Activated T-cell treated with anti-CD3 and anti-CD28 coated beads, Interleukin-2, amount 50 U/mL, for 72 hours (primary cell): ENCODE data around the gene NLRX1. TPM values are rescaled to one million over a fixed set of nuclear protein-coding genes. Genes with fewer than 3 reads are reported as not detected.
"Not testable (repeated sequence)": the region's sequence is repeated elsewhere in the genome, so short reads cannot be mapped to it uniquely, and the experiment has no call there.

Source experiments
- ATAC-seq, 2 donors: fragments of 150-1000 bp; cut with Tn5 transposase; replicated peaks in 1 of 2; 2 replicates each; pipeline ENCODE4 v1.10.0; 2021; ENCODE audit warnings: moderate library complexity in 2 of 2, mild to moderate bottlenecking in 1 of 2
- DNase-seq, 2 donors: peaks; one replicate each; pipeline ENCODE4 v3.0.0; 2021 to 2022; ENCODE audit warnings: mixed read lengths in 1 of 2
- H3K27ac Mint-ChIP-seq: one replicate; pipeline ENCODE4 v1.8.0; 2022; ENCODE audit warnings: mild to moderate bottlenecking, moderate library complexity, mixed read lengths
- H3K27me3 Mint-ChIP-seq: one replicate; pipeline ENCODE4 v1.8.0; 2022; ENCODE audit warnings: low read depth, mixed read lengths
- H3K36me3 Mint-ChIP-seq, 2 donors: one replicate each; pipeline ENCODE4 v1.8.0; 2022; ENCODE audit warnings: mixed read lengths in 2 of 2, mild to moderate bottlenecking in 1 of 2; ENCODE audit not compliant: insufficient read depth in 2 of 2
- H3K4me1 Mint-ChIP-seq: one replicate; pipeline ENCODE4 v1.8.0; 2022; ENCODE audit warnings: low read depth, mixed read lengths
- H3K4me3 Mint-ChIP-seq, 2 donors: one replicate each; pipeline ENCODE4 v1.8.0; 2022; ENCODE audit warnings: mild to moderate bottlenecking in 2 of 2, mixed read lengths in 2 of 2, moderate library complexity in 2 of 2
- H3K9me3 Mint-ChIP-seq, 2 donors: one replicate each; pipeline ENCODE4 v1.8.0; 2022; ENCODE audit warnings: mixed read lengths in 2 of 2
- total RNA-seq, 2 donors: library from RNA; stranded (reverse); gene quantifications; one replicate each; pipeline ENCODE4 v1.2.3, GENCODE V29; 2022

The NLRX1 gene
- total RNA-seq, 2 donors from 2014 or later, result 19.3 to 26.7 TPM

DNA sequence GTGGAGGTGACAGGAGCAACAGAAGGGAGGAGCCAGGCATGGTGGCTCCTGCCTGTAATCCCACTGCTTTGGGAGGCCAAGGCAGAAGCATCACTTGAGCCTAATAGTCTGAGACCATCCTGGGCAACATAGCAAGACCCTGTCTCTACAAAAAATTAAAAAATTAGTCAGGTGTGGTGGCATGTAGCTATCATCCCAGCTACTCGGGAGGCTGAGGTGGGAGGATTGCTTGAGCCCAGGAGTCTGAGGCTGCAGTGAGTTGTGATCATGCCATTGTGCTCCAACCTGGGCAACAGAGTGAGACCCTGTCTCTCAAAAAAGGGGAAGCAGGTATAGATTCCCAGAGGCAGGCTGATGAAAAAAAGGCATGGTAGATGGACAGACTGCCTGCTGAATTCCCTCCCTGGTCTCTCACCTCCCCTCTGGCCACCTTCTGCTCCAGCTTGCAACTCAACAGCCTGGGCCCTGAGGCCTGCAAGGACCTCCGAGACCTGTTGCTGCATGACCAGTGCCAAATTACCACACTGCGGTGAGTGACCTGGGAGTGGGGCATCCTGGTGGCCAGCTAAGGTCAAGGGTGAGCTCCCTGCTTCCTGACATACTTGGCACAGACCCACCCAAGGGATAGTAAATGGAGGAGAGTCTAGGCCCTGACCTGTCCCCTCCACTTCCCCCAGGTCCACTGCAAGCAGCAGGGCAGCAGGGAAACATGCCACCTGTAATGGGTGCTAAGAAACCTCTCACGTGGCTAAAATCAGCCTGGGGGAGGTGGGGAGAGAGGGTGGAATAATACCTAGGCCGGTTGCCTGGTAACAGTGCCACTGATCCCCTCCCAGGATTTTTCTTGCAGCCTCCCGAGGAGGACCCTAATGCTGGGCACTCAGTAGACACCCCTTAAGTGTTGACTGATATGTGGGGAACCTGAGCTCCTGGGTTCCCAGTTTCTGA is 12.5 kb downstream of the NLRX1 start:
- Mint-ChIP-seq H3K27me3 (no peaks in the 10 kb centered on the region), H3K27ac (no peak overlapping the region)

DNA sequence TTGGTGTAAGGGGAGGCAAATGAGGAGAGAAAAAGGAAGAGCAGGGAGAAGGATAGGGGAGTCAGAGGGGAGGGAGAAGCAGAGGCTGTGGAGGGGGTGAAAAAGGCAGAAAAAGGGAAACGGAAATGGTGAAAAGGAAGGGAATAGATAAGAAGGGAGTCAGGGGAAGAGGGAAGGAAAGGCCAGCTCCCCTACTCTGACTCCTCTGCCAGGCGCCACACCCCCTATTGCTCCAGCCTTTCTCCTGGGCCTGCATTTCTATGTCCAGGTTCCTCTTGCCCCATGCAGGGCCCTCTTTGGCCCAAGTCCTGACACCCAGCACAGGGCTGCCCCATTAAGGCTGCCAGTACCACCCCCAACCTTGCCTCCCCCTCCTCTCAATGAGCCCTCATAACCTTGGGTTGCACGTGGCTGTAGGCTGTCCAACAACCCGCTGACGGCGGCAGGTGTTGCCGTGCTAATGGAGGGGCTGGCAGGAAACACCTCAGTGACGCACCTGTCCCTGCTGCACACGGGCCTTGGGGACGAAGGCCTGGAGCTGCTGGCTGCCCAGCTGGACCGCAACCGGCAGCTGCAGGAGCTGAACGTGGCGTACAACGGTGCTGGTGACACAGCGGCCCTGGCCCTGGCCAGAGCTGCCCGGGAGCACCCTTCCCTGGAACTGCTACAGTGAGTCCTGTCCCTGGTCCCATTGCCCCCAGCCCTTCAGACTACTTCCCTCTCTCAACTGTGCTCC is 13.3 kb downstream of the NLRX1 start:
- Mint-ChIP-seq H3K27ac (no peak overlapping the region), H3K9me3 (no peaks in the 10 kb centered on the region), H3K4me3 (no peak overlapping the region), H3K27me3 (no peaks in the 10 kb centered on the region), H3K36me3 (peaks cover 0 to 3% of the 10 kb centered on the region in 2 donors), H3K4me1 (peaks cover 10% of the 10 kb centered on the region)
- DNase-seq (no peak), ATAC-seq (no peak)

More for the DNA sequence above, 12.5 kb downstream of the NLRX1 start:
- peaks cover 10% of the 10 kb centered on the region for H3K4me1 Mint-ChIP-seq
- H3K9me3 Mint-ChIP-seq, result no peaks in the 10 kb centered on the region
- H3K4me3 Mint-ChIP-seq, result no peak overlapping the region
- no peak for DNase-seq
- peaks cover 0 to 3% of the 10 kb centered on the region in 2 donors for H3K36me3 Mint-ChIP-seq
- no peak for ATAC-seq

DNA sequence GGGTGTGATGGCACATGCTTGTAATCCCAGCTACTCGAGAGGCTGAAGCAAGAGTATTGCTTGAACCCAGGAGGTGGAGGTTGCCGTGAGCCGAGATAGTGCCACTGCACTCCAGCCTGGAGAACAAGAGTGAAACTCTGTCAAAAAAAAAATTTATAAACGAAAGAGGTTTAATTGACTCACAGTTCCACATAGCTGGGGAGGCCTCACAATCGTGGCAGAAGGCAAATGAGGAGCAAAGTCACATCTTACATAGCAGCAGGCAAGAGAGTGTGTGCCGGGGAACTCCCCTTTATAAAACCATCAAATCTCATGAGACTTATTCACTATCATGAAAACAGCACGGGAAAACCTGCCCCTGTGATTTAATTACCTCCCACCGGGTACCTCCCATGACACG is 15.9 kb downstream of the NLRX1 start:
- H3K9me3 Mint-ChIP-seq, H3K27ac Mint-ChIP-seq, H3K27me3 Mint-ChIP-seq, DNase-seq, H3K36me3 Mint-ChIP-seq, H3K4me3 Mint-ChIP-seq, H3K4me1 Mint-ChIP-seq: not testable (repeated sequence)
- peak in 1 of 2 donors; percentile 35 for ATAC-seq

DNA sequence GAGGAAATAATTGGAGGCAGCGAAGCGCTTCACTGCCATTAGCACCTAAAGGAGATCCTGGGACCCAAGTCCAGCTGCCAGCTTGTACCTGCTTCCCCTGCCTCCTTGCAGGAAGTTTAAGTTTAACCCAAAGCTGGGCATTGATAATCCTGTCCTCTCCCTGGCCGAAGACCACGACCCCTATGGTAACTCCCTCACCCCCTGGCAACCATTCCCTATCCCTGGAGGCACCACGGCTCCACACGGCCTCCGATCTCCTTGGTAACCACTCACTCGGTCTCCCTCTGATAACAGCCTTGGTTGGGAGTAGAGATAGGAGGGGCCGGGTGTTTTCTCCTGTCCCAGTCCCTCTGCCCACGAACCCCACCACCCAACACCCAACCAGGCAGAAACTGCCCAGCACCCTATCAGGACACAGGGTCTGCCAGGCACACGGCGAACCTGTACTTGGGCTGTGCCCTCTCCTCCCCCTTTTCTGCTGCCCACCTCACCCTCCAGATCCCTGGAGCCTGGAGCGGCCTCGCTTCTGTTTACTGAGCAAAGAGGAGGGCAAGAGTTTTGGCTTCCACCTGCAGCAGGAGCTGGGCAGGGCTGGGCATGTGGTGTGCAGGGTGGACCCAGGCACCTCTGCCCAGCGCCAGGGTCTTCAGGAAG is 17.6 kb downstream of the NLRX1 start:
- Mint-ChIP-seq H3K36me3 (peaks cover 0 to 3% of the 10 kb centered on the region in 2 donors), H3K27me3 (no peaks in the 10 kb centered on the region), H3K4me3 (no peak overlapping the region), H3K9me3 (no peaks in the 10 kb centered on the region), H3K27ac (no peak overlapping the region), H3K4me1 (no peaks in the 10 kb centered on the region)
- DNase-seq (no peak), ATAC-seq (no peak)

DNA sequence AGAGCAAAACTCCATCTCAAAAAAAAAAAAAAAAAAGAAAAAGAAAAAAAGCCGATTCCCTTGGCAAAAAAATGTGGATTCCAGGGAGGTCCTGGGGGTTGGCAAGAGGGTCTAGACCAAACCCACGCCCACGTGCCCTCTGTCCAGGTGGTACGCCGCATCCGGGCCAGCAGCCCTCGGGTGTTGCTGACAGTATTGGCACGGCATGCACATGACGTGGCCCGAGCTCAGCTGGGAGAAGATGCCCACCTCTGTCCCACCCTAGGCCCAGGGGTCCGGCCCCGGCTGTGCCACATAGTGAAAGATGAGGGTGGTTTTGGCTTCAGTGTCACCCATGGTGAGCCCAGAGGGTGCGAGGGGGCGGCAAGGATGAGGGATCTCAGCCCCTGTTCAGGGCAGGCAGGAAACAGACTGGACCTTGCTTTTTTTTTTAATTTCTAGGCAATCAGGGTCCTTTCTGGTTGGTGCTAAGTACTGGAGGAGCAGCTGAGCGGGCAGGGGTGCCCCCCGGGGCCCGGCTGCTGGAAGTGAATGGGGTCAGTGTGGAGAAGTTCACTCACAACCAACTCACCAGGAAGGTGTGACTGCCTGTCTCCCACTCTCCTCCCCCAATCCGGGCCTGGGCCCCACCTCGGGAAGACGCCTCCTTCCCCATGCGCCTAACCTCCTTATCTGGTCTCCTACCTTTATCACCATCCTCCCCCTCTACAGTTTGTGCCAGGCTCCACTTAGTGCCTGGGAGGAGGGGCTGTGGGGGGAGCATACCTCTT is 18.8 kb downstream of the NLRX1 start:
- H3K4me1 Mint-ChIP-seq, result no peaks in the 10 kb centered on the region
- peaks cover 0 to 3% of the 10 kb centered on the region in 2 donors for H3K36me3 Mint-ChIP-seq
- no peaks in the 10 kb centered on the region for H3K9me3 Mint-ChIP-seq
- no peaks in the 10 kb centered on the region for H3K27me3 Mint-ChIP-seq
- no peak overlapping the region for H3K27ac Mint-ChIP-seq
- ATAC-seq (no peak), DNase-seq (no peak)
- H3K4me3 Mint-ChIP-seq, result no peak overlapping the region

DNA sequence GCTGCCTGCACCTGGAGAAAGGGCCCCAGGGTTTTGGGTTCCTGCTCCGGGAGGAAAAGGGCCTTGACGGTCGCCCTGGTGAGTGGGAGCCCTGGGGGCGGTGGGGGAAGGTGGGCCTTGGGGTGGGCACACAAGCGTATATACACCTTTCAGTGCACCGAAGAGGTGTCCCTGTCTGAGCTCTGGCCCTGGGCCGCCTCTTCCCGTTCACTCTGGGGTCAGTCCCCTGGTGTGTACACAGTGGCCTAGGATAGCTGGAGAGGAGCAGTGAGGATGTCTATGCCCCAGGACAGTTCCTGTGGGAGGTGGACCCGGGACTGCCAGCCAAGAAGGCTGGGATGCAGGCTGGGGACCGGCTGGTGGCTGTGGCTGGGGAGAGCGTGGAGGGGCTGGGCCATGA is 19.5 kb downstream of the NLRX1 start:
- ATAC-seq (no peak), DNase-seq (no peak)
- no peaks in the 10 kb centered on the region for H3K27me3 Mint-ChIP-seq

DNA sequence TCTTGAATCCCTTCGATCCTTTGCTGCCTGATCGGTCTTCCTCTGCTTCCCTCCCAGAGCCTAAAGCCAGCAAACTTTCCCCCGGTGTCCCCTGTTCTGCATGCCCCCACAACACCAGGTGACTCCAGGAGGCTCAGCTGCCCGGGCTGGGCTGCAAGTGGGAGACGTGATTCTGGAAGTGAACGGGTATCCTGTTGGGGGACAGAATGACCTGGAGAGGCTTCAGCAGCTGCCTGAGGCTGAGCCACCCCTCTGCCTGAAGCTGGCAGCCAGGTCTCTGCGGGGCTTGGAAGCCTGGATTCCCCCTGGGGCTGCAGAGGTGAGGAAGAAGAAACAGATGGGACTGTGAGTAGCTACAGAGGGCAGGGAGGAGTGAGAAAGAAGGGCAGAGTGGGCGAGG is 20.4 kb downstream of the NLRX1 start:
- Mint-ChIP-seq H3K4me1 (no peaks in the 10 kb centered on the region), H3K9me3 (no peaks in the 10 kb centered on the region), H3K27ac (no peak overlapping the region)

More for the DNA sequence above, 19.5 kb downstream of the NLRX1 start:
- Mint-ChIP-seq H3K27ac (no peak overlapping the region), H3K36me3 (peaks cover 0 to 3% of the 10 kb centered on the region in 2 donors), H3K9me3 (no peaks in the 10 kb centered on the region), H3K4me1 (no peaks in the 10 kb centered on the region), H3K4me3 (no peak overlapping the region)

DNA sequence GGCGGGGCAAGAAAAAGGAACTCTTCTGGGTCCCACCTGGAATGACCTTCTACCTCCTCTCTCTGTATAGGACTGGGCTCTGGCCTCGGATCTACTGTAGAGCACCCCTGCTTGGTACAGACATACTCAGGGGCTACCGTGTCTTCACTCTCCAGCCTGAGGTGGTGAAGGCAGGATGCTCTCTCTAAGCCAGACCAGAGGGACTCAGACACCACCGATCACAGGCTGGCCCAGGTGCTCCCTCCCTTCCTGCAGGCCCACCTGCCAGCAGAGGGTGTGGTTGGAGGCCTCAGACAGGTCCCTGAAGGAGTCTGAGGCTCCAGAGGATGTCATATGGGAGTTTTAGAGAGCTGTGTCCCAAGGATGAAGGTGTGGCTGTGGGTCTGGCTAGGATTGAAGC is 20.9 kb downstream of the NLRX1 start:
- no peaks in the 10 kb centered on the region for H3K9me3 Mint-ChIP-seq
- H3K4me3 Mint-ChIP-seq, result no peak overlapping the region
- H3K36me3 Mint-ChIP-seq, result peaks cover 0 to under 1% of the 10 kb centered on the region in 2 donors
- no peak for ATAC-seq
- no peaks in the 10 kb centered on the region for H3K27me3 Mint-ChIP-seq
- DNase-seq, result no peak
- no peaks in the 10 kb centered on the region for H3K4me1 Mint-ChIP-seq
- no peak overlapping the region for H3K27ac Mint-ChIP-seq

More for the DNA sequence above, 20.4 kb downstream of the NLRX1 start:
- Mint-ChIP-seq H3K4me3 (no peak overlapping the region), H3K36me3 (peaks cover 0 to 3% of the 10 kb centered on the region in 2 donors), H3K27me3 (no peaks in the 10 kb centered on the region)
- DNase-seq (no peak), ATAC-seq (peak in 1 of 2 donors; percentile 14)

DNA sequence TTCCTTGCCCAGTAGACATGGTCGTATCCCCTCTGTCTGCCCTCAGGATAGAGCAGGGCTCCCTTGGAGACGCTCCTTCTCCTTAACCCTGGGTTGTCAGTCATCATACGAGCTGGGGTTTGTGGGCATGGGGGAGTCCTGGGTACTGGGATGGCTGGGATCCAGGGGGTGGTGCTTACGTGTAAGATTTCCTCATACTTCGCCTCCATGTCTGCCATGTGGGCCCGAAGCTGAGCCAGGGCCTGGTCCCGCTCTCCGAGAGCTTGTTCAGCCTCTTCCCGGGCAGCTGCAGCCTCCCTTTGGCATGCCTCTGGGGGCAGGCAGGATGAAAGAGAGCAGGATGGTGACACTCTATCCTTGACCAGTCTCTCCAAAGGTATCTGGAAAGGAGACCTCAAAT is 22.0 kb downstream of the NLRX1 start:
- no peak for DNase-seq
- Mint-ChIP-seq H3K27ac (no peak overlapping the region), H3K4me1 (no peaks in the 10 kb centered on the region), H3K9me3 (no peaks in the 10 kb centered on the region), H3K36me3 (no peaks in the 10 kb centered on the region), H3K27me3 (no peaks in the 10 kb centered on the region), H3K4me3 (no peak overlapping the region)
- no peak for ATAC-seq

DNA sequence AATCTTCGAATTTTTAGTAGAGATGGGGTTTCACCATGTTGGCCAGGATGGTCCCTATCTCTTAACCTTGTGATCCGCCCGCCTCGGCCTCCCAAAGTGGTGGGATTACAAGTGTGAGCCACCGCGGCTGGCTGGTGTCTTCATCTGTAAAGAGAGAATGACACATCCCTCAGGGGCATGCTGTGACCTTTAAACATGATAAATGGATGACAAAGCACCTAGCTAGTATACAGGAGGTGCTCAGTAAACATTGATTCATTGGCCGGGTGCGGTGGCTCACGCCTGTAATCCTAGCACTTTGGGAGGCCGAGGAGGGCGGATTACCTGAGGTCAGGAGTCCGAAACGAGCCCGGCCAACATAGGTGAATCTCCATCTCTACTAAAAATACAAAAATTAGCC is 22.7 kb downstream of the NLRX1 start:
- DNase-seq, H3K4me1 Mint-ChIP-seq, H3K27ac Mint-ChIP-seq, ATAC-seq, H3K36me3 Mint-ChIP-seq, H3K27me3 Mint-ChIP-seq, H3K9me3 Mint-ChIP-seq, H3K4me3 Mint-ChIP-seq: not testable (repeated sequence)

DNA sequence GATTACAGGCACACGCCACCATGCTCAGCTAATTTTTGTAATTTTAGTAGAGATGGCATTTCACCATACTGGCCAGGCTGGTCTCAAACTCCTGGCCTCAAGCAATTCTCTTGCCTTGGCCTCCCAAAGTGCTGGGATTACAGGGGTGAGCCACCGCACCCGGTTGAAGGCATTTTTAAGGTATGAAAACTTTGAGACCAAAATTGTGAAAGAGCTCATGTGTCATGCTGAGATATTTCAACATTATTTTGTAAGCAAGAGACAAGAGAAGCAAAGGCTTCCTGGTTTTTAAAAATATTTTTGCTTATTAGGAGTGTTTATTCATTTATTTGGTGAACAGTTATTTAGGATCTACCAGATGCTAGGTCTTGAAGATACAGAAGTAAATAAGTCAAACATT is 23.6 kb downstream of the NLRX1 start:
- no peaks in the 10 kb centered on the region for H3K9me3 Mint-ChIP-seq
- ATAC-seq (no peak), DNase-seq (no peak)
- H3K4me3 Mint-ChIP-seq, result no peak overlapping the region
- H3K36me3 Mint-ChIP-seq, result no peaks in the 10 kb centered on the region
- no peaks in the 10 kb centered on the region for H3K27me3 Mint-ChIP-seq
- peaks cover 6% of the 10 kb centered on the region for H3K4me1 Mint-ChIP-seq
- no peak overlapping the region for H3K27ac Mint-ChIP-seq

DNA sequence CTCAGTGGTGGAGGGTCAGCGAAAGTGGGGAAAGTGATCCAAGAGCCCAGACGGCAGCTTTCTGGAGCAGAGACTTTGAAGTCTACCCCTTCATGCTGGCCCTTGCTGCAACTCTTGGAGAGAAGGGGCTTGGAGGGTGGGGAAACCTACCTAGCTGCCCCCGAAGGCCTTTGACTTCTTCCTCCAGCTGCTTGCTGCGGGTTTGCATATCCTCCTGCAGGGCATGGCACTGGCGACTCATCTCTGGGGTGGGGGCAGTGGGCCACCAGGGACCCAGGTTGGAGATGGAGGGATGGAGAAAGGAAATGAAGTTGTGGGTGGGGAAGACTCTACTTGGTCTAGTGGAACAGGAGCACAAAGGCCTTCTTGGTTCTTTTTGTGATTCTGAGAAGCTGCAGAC is 24.5 kb downstream of the NLRX1 start:
- no peak overlapping the region for H3K27ac Mint-ChIP-seq
- DNase-seq (no peak), ATAC-seq (no peak)
- H3K27me3 Mint-ChIP-seq, result no peaks in the 10 kb centered on the region
- H3K4me1 Mint-ChIP-seq, result peaks cover 10% of the 10 kb centered on the region
- no peaks in the 10 kb centered on the region for H3K9me3 Mint-ChIP-seq
- H3K4me3 Mint-ChIP-seq, result no peak overlapping the region
- H3K36me3 Mint-ChIP-seq, result no peaks in the 10 kb centered on the region
